Ascending aorta (tissue), 2 donors: ENCODE results near the gene STK10. TPM values are rescaled to one million over a fixed set of nuclear protein-coding genes. Genes with fewer than 3 reads are reported as not detected.

Source experiments
- DNase-seq, 2 donors: peaks; one replicate each; pipeline ENCODE4 v3.0.0-alpha.2; 2019; ENCODE audit warnings: low spot score in 2 of 2
- H3K27ac ChIP-seq, 2 donors: fragments of 200-600 bp; sonication (generic); one replicate each; pipeline ENCODE4 v1.5.1; 2016 to 2017; ENCODE audit warnings: mild to moderate bottlenecking in 1 of 2
- H3K27me3 ChIP-seq: fragments of 200-600 bp; sonication (generic); one replicate; pipeline ENCODE4 v1.5.1; 2017
- H3K36me3 ChIP-seq, 2 donors: fragments of 200-600 bp; sonication (generic); one replicate each; pipeline ENCODE4 v1.5.1; 2016
- H3K4me1 ChIP-seq, 2 donors: fragments of 200-600 bp; sonication (generic); one replicate each; pipeline ENCODE4 v1.5.1; 2016 to 2017; ENCODE audit warnings: mild to moderate bottlenecking in 1 of 2
- H3K4me3 ChIP-seq, 2 donors: fragments of 200-600 bp; sonication (generic); one replicate each; pipeline ENCODE4 v1.5.1; 2016 to 2017; ENCODE audit warnings: mild to moderate bottlenecking in 1 of 2
- H3K9me3 ChIP-seq, 2 donors: fragments of 200-600 bp; sonication (generic); one replicate each; pipeline ENCODE4 v1.5.1; 2016
- intact Hi-C: fragments of 100-400 bp; cut with DNase I; formaldehyde crosslinking; loops from one replicate; pipeline ENCODE4 v1.15.1; 2023
- total RNA-seq: library from RNA; depleted of rRNA; stranded (reverse); fragments of >200 nt; gene quantifications from one replicate; pipeline ENCODE4 v1.1.0, GENCODE V29; 2016
- TF ChIP-seq, protein P1 (sequence below), 3 experiments: fragments of 200-600 bp in 2 of 3; fragments of 450-650 bp in 1 of 3; sonication (generic) in 2 of 3; IDR thresholded peaks; one replicate each; pipeline ENCODE4 v1.5.1; 2016 to 2019; ENCODE audit warnings: antibody characterized with exemption in 3 of 3, mild to moderate bottlenecking in 1 of 3, moderate library complexity in 1 of 3

STK10 gene
- total RNA-seq, 1 donor from 2014 or later: 18.4 TPM

DNA sequence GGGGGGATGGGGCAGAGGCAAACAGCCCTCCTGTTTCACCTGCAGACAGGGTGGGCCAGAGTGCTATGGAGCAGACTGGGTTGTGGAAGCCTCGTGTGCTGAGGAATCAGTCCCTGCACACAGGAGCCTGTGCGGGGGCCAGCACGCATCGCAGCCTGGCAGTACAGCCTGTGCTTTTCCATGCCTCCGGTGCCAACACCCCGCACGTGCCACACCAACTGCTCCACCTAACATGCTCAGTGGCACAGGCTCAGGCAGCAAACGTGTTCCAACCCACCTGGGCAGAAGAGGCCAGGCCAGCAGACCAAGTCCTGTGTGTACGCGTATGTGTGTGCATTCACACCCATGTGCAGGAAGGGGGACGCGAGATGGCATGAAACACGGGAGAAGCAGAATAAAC is 144.2 kb downstream of the STK10 start:
- Histone ChIP-seq H3K4me3 (no peak overlapping the region), H3K4me1 (no peaks in the 10 kb centered on the region), H3K27me3 (no peaks in the 10 kb centered on the region), H3K27ac (no peak overlapping the region), H3K36me3 (peaks cover 8 to 9% of the 10 kb centered on the region in 2 donors), H3K9me3 (no peaks in the 10 kb centered on the region)
- TF ChIP-seq, protein P1, sequence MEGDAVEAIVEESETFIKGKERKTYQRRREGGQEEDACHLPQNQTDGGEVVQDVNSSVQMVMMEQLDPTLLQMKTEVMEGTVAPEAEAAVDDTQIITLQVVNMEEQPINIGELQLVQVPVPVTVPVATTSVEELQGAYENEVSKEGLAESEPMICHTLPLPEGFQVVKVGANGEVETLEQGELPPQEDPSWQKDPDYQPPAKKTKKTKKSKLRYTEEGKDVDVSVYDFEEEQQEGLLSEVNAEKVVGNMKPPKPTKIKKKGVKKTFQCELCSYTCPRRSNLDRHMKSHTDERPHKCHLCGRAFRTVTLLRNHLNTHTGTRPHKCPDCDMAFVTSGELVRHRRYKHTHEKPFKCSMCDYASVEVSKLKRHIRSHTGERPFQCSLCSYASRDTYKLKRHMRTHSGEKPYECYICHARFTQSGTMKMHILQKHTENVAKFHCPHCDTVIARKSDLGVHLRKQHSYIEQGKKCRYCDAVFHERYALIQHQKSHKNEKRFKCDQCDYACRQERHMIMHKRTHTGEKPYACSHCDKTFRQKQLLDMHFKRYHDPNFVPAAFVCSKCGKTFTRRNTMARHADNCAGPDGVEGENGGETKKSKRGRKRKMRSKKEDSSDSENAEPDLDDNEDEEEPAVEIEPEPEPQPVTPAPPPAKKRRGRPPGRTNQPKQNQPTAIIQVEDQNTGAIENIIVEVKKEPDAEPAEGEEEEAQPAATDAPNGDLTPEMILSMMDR (IDR thresholded peaks at IDR 0.05): no peak
- intact Hi-C loops: loop anchor here (5.0 kb wide), 1 partner anchor 622 kb away; no protein-coding TSS in a partner anchor
- no peak for DNase-seq

DNA sequence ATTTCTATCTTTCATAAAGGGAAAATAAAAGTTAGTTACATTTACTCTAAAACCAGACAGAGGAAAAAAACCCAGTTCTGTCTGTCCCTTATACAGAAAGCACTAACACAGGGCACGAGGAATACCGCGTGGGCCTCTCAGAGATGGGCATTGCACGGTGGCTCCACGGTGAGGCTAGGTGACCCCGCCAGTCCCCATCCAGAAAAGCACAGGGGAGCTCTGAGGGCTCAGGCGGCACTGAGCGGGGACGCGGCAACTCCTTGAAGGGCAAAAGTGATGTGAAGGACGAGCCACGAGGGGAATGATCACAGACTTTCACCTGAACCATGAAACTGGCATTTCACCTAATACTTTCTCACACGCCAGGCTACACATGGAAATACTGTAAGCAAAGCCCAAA is 145.8 kb downstream of the STK10 start:
- no peak overlapping the region for H3K4me3 ChIP-seq
- no peak overlapping the region for H3K27ac ChIP-seq
- H3K36me3 ChIP-seq: peaks cover 8 to 9% of the 10 kb centered on the region in 2 donors
- no peaks in the 10 kb centered on the region for H3K27me3 ChIP-seq
- TF ChIP-seq, protein P1 (IDR thresholded peaks at IDR 0.05): no peak
- intact Hi-C loops: loop anchor here (5.0 kb wide), 1 partner anchor 620 kb away; no protein-coding TSS in a partner anchor
- DNase-seq: no peak
- H3K4me1 ChIP-seq: no peaks in the 10 kb centered on the region
- peaks cover 0 to 3% of the 10 kb centered on the region in 2 donors for H3K9me3 ChIP-seq

DNA sequence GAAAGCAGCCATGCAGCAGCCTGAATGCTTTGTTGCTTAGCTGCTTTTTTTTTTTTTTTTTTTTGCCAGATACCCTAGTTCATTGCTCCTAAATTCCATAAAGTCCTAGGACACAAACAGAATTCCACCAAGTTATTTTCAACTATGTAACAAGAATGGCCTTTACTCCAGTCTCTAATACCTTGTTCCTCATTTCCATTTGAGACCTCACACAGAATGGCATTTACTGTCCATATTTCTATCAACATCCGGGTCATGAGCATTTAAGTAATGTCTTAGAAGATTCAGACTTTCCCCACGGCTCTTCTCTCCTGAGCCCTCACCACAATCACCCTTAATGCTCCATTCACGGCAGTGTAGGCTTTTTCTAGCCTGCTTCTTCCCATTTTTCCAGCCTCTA is 149.9 kb downstream of the STK10 start:
- peaks cover 0 to 4% of the 10 kb centered on the region in 2 donors for H3K9me3 ChIP-seq
- intact Hi-C loops: no loop called here
- H3K4me1 ChIP-seq: no peaks in the 10 kb centered on the region
- no peak for DNase-seq
- H3K4me3 ChIP-seq: no peak overlapping the region
- H3K27me3 ChIP-seq: no peaks in the 10 kb centered on the region
- TF ChIP-seq, protein P1 (IDR thresholded peaks at IDR 0.05): no peak
- H3K36me3 ChIP-seq: no peaks in the 10 kb centered on the region
- H3K27ac ChIP-seq: no peak overlapping the region

DNA sequence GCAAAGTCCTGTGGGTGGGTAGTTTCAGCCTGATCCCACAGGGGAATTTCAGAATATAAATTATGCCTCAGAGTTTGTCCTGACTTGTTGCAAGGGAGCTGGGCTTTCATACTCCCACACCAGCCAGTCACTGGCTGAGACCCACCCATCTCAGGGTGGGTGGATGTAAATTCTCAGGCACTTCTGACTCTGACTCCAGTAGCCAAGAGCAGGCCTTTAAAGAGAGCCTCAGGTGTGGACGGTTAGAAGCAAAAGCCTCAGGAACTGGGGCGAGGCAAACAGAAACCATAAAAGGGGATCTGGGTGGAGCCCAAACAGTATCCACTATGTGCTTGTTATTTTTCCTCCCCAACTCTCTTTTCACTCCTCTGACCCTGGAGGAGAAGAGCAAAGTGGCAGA is 153.0 kb downstream of the STK10 start:
- intact Hi-C loops: no loop called here

GRCh38 chr5:172031894-172032461 is 156.0 kb downstream of the STK10 start:
- Histone ChIP-seq H3K4me1 (no peaks in the 10 kb centered on the region), H3K27ac (no peak overlapping the region), H3K9me3 (no peaks in the 10 kb centered on the region), H3K27me3 (no peaks in the 10 kb centered on the region), H3K36me3 (no peaks in the 10 kb centered on the region), H3K4me3 (no peak overlapping the region)
- DNase-seq: no peak
- TF ChIP-seq, protein P1 (IDR thresholded peaks at IDR 0.05): no peak
- intact Hi-C loops: no loop called here

More for the DNA sequence above, 153.0 kb downstream of the STK10 start:
- Histone ChIP-seq H3K36me3 (no peaks in the 10 kb centered on the region), H3K27me3 (no peaks in the 10 kb centered on the region), H3K9me3 (peaks cover 0 to 4% of the 10 kb centered on the region in 2 donors), H3K27ac (no peak overlapping the region), H3K4me1 (no peaks in the 10 kb centered on the region), H3K4me3 (no peak overlapping the region)
- TF ChIP-seq, protein P1 (IDR thresholded peaks at IDR 0.05): no peak
- no peak for DNase-seq
